22Rv1 (cell line): Measurements from ENCODE around the gene MYO18B.

ENCODE experiments used
- CTCF ChIP-seq: fragments of 450-650 bp; IDR thresholded peaks from 2 replicates; pipeline ENCODE4 v1.5.1; 2017; ENCODE audit warnings: mild to moderate bottlenecking
- ZFX ChIP-seq: fragments of 450-650 bp; IDR thresholded peaks from 2 replicates; pipeline ENCODE4 v1.6.1; 2017; ENCODE audit warnings: antibody characterized with exemption, borderline replicate concordance

DNA sequence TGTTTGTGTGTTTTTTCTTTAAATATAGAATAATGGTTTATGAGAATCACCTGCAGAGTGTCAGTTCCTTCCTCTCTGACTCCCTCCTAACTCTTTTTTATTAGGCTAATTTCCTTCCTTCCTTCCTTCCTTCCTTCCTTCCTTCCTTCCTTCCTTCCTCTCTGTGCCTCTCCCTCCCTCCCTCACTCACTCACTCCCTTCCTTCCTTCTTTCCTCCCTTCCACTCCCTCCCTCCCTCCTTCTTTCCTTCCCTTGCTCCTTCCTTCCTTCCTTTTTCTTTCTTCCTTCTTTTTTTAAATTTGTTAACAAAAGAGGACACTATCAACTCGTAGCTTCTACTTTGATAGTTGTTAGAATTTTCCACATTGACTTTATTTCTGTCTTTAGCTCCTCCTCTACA is 274.9 kb downstream of the MYO18B start:
- TF ChIP-seq CTCF = no peak
- TF ChIP-seq ZFX = no peak
